ENCODE results near the gene DAPK1.

- TF ChIP-seq CTCF (IDR thresholded peaks at IDR 0.05), result no peak
- no peak for TF ChIP-seq POLR2A (IDR thresholded peaks at IDR 0.05)
These were observed 80.1 kb downstream of the DAPK1 start for GRCh38 chr9:87577746-87578145.
